ENCODE measurements around the gene ADCY9. TPM values are rescaled to one million over a fixed set of nuclear protein-coding genes. Genes with fewer than 3 reads are reported as not detected.

ADCY9 gene
- total and polyA plus RNA-seq, 2 donors (not counting 1 experiment from before 2014, with no cell fraction given) = 1.7 to 2.1 TPM

DNA sequence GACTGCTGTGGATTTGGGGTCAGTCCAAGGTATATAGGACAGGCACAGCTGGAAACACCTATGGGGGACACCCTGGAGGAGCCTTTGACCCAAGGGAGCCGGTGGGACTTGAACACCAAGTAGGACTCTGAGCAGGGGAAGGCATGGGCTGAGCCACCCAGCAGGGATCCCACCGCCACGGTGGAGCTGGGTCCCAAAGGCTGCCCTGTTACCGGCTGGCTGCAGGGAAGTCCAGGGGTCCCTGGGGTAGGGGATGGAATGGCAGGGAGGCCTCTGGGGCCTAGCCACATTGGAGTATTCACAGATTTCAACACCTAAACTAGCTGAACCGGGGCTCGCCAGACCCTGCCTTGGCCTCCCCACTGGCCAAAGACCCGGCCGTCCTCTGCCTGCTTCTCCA, 196.0 kb downstream of the ADCY9 start:
- DNase-seq = no peak
- no peaks in the 10 kb centered on the region for H3K36me3 ChIP-seq (replicated peaks in 1 of 2; ENCODE audit: control extremely low read depth in 1 of 2, control insufficient read depth in 1 of 2, extremely low read depth in 1 of 2, insufficient read depth in 2 of 2, low read length in 1 of 2)
- no peak overlapping the region for H2AFZ ChIP-seq (ENCODE audit: insufficient read depth, low read depth, low read length, poor library complexity, severe bottlenecking)
- ChIA-PET POLR2A (no interaction called here), CTCF (no interaction called here)
- H3K4me3 ChIP-seq (ENCODE audit: control extremely low read depth in 1 of 5, extremely low read depth in 1 of 5, insufficient read depth in 1 of 5, low read depth in 2 of 5, low read length in 4 of 5) = no peak overlapping the region
- ATAC-seq (ENCODE audit: low read depth) = no peak
- no peak overlapping the region for H3K4me3 Mint-ChIP-seq
- WGBS (ENCODE audit: insufficient coverage) = 84% methylated on average over 8 of the region's 8 CpGs
- H3K27ac ChIP-seq (ENCODE audit: low read length in 2 of 2) = no peak overlapping the region
- peaks cover 7% of the 10 kb centered on the region for H3K9me3 Mint-ChIP-seq (ENCODE audit: insufficient read depth)
- H3K27ac Mint-ChIP-seq = no peak overlapping the region
- no peaks in the 10 kb centered on the region for H3K4me1 ChIP-seq (ENCODE audit: control insufficient read depth in 2 of 2, insufficient read depth in 2 of 2, low read length in 2 of 2)
- H3K9me3 ChIP-seq (ENCODE audit: control extremely low read depth in 1 of 3, control insufficient read depth in 2 of 3, insufficient read depth in 1 of 3, low read length in 2 of 3) = peaks cover 0 to 28% (median 13%) of the 10 kb centered on the region in 3 donors
- no peak overlapping the region for H3K9ac ChIP-seq (ENCODE audit: low read length)
- intact Hi-C loops (cut with micrococcal nuclease) = no loop called here
- no peaks in the 10 kb centered on the region for H3K79me2 ChIP-seq (ENCODE audit: control insufficient read depth, insufficient read depth, low read length)
- peaks cover 27% of the 10 kb centered on the region for H3K27me3 Mint-ChIP-seq
- no peaks in the 10 kb centered on the region for H4K20me1 ChIP-seq (ENCODE audit: control insufficient read depth, insufficient read depth, low read length, poor library complexity, severe bottlenecking)
- peaks cover 0 to 6% (median 0%) of the 10 kb centered on the region in 4 experiments for H3K27me3 ChIP-seq (replicated peaks in 1 of 4; ENCODE audit: control extremely low read depth in 1 of 4, control insufficient read depth in 3 of 4, insufficient read depth in 4 of 4, low read length in 3 of 4)
- TF ChIP-seq, protein P1, sequence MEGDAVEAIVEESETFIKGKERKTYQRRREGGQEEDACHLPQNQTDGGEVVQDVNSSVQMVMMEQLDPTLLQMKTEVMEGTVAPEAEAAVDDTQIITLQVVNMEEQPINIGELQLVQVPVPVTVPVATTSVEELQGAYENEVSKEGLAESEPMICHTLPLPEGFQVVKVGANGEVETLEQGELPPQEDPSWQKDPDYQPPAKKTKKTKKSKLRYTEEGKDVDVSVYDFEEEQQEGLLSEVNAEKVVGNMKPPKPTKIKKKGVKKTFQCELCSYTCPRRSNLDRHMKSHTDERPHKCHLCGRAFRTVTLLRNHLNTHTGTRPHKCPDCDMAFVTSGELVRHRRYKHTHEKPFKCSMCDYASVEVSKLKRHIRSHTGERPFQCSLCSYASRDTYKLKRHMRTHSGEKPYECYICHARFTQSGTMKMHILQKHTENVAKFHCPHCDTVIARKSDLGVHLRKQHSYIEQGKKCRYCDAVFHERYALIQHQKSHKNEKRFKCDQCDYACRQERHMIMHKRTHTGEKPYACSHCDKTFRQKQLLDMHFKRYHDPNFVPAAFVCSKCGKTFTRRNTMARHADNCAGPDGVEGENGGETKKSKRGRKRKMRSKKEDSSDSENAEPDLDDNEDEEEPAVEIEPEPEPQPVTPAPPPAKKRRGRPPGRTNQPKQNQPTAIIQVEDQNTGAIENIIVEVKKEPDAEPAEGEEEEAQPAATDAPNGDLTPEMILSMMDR (IDR thresholded peaks at IDR 0.05) = no peak
- TF ChIP-seq EZH2 (IDR thresholded peaks at IDR 0.05; ENCODE audit: borderline replicate concordance, insufficient read depth, low read depth, low read length, poor library complexity, severe bottlenecking) = no peak
- H3K4me1 Mint-ChIP-seq = no peaks in the 10 kb centered on the region
- H3K4me2 ChIP-seq (replicated peaks; ENCODE audit: low read depth, low read length, poor library complexity, severe bottlenecking) = no peak overlapping the region

DNA sequence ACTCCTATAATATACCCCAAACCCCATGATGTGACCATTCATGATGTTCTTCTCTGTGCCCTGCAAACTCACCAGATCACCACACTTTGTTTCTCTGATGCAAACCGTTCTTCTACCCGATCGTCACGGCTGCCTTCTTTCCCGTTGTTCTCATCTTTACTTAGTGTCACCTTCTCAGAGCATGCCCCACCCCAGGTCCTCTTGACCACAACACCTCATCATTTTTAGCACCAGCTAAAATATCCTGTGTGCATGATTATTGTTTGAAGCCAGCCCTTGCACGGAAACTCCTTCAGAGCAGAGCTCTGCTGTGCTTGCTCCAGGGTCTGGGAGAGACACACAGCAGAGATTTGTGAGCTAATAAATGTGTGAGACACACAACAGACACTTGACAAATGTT, 196.8 kb downstream of the ADCY9 start:
- Histone ChIP-seq H3K36me3 (replicated peaks in 1 of 2; ENCODE audit: control extremely low read depth in 1 of 2, control insufficient read depth in 1 of 2, extremely low read depth in 1 of 2, insufficient read depth in 2 of 2, low read length in 1 of 2) (no peaks in the 10 kb centered on the region), H3K9me3 (ENCODE audit: control extremely low read depth in 1 of 3, control insufficient read depth in 2 of 3, insufficient read depth in 1 of 3, low read length in 2 of 3) (peaks cover 0 to 28% (median 13%) of the 10 kb centered on the region in 3 donors), H4K20me1 (ENCODE audit: control insufficient read depth, insufficient read depth, low read length, poor library complexity, severe bottlenecking) (no peaks in the 10 kb centered on the region), H2AFZ (ENCODE audit: insufficient read depth, low read depth, low read length, poor library complexity, severe bottlenecking) (no peak overlapping the region), H3K27ac (ENCODE audit: low read length in 2 of 2) (no peak overlapping the region), H3K4me1 (ENCODE audit: control insufficient read depth in 2 of 2, insufficient read depth in 2 of 2, low read length in 2 of 2) (no peaks in the 10 kb centered on the region), H3K4me3 (ENCODE audit: control extremely low read depth in 1 of 5, extremely low read depth in 1 of 5, insufficient read depth in 1 of 5, low read depth in 2 of 5, low read length in 4 of 5) (no peak overlapping the region), H3K79me2 (ENCODE audit: control insufficient read depth, insufficient read depth, low read length) (no peaks in the 10 kb centered on the region), H3K4me2 (replicated peaks; ENCODE audit: low read depth, low read length, poor library complexity, severe bottlenecking) (no peak overlapping the region), H3K27me3 (replicated peaks in 1 of 4; ENCODE audit: control extremely low read depth in 1 of 4, control insufficient read depth in 3 of 4, insufficient read depth in 4 of 4, low read length in 3 of 4) (peaks cover 0 to 6% (median 0%) of the 10 kb centered on the region in 4 experiments), H3K9ac (ENCODE audit: low read length) (no peak overlapping the region)
- Mint-ChIP-seq H3K27ac (no peak overlapping the region), H3K4me1 (no peaks in the 10 kb centered on the region), H3K4me3 (no peak overlapping the region), H3K27me3 (peaks cover 27% of the 10 kb centered on the region), H3K9me3 (ENCODE audit: insufficient read depth) (peaks cover 7% of the 10 kb centered on the region)
- POLR2A ChIA-PET = no interaction called here
- no peak for DNase-seq
- CTCF ChIA-PET = no interaction called here
- ATAC-seq (ENCODE audit: low read depth) = no peak
- no peak for TF ChIP-seq EZH2 (IDR thresholded peaks at IDR 0.05; ENCODE audit: borderline replicate concordance, insufficient read depth, low read depth, low read length, poor library complexity, severe bottlenecking)
- TF ChIP-seq, protein P1 (IDR thresholded peaks at IDR 0.05) = no peak
- WGBS (ENCODE audit: insufficient coverage) = 80% methylated on average over 5 of the region's 6 CpGs
- intact Hi-C loops (cut with micrococcal nuclease) = no loop called here

All from B cell (primary cell).